ENCODE data around the gene RAP1B.

- TF ChIP-seq POLR2AphosphoS5 (IDR thresholded peaks at IDR 0.05) = no peak
- no peak for TF ChIP-seq POLR2A (IDR thresholded peaks at IDR 0.05)
Measured at GRCh38 chr12:68613209-68613904, 2.7 kb downstream of the RAP1B start.
